Naive thymus-derived CD4-positive, alpha-beta T cell (primary cell): ENCODE results near the gene BORCS6. TPM values are rescaled to one million over a fixed set of nuclear protein-coding genes. Genes with fewer than 3 reads are reported as not detected.

Source experiments
- ATAC-seq: fragments of 150-1000 bp; cut with Tn5 transposase; 2 replicates; pipeline ENCODE4 v1.10.0; 2021; ENCODE audit warnings: mild to moderate bottlenecking, moderate library complexity
- CTCF ChIA-PET: fragments of 350-600 bp; sonication (Branson Sonifier 250); formaldehyde crosslinking; loops from one replicate; lab custom pipeline; 2021; ENCODE audit warnings: antibody characterized with exemption; lab: Charles Lee
- POLR2A ChIA-PET: fragments of 350-600 bp; sonication (Branson Sonifier 250); formaldehyde crosslinking; loops from one replicate; lab custom pipeline; 2021; ENCODE audit warnings: antibody characterized with exemption, inconsistent platforms; lab: Charles Lee
- DNase-seq, 9 donors: peaks; one replicate each; pipeline versions ENCODE4 v3.0.0 to v3.0.0-alpha.2; 2020 to 2022; ENCODE audit warnings: mixed read lengths in 1 of 9
- H3K27ac ChIP-seq: one replicate; pipeline ENCODE4 v1.7.0; 2013; ENCODE audit warnings: mild to moderate bottlenecking, low read depth, low read length, moderate library complexity
- H3K27me3 ChIP-seq, 2 donors: one replicate each; pipeline ENCODE4 v1.7.0; 2013; ENCODE audit warnings: low read length in 2 of 2, mild to moderate bottlenecking in 2 of 2, moderate library complexity in 2 of 2; ENCODE audit not compliant: control insufficient read depth in 2 of 2, insufficient read depth in 2 of 2
- H3K36me3 ChIP-seq, 3 experiments: 1 replicate in 2 of 3; 2 replicates in 1 of 3; pipeline ENCODE4 v1.7.0; 2013; ENCODE audit warnings: low read length in 3 of 3, mild to moderate bottlenecking in 3 of 3, moderate library complexity in 1 of 3; ENCODE audit not compliant: insufficient read depth in 3 of 3, control insufficient read depth in 2 of 3
- H3K4me1 ChIP-seq, 2 donors: one replicate each; pipeline ENCODE4 v1.7.0; 2013; ENCODE audit warnings: low read length in 2 of 2, mild to moderate bottlenecking in 2 of 2, moderate library complexity in 1 of 2; ENCODE audit not compliant: control insufficient read depth in 2 of 2, insufficient read depth in 2 of 2
- H3K4me3 ChIP-seq: 2 replicates; pipeline ENCODE4 v1.7.0; 2013; ENCODE audit warnings: mild to moderate bottlenecking, low read length
- H3K9me3 ChIP-seq, 3 experiments: 1 replicate in 2 of 3; 2 replicates in 1 of 3; pipeline ENCODE4 v1.7.0; 2013; ENCODE audit warnings: low read length in 3 of 3; ENCODE audit not compliant: control insufficient read depth in 2 of 3
- H3K27ac Mint-ChIP-seq, 9 donors: one replicate each; pipeline ENCODE4 v1.8.0; 2020 to 2022; ENCODE audit warnings: mixed read lengths in 9 of 9, mild to moderate bottlenecking in 8 of 9, moderate library complexity in 5 of 9, inconsistent platforms in 2 of 9
- H3K27me3 Mint-ChIP-seq, 5 donors: one replicate each; pipeline ENCODE4 v1.8.0; 2021 to 2022; ENCODE audit warnings: mixed read lengths in 5 of 5, mild to moderate bottlenecking in 1 of 5
- H3K36me3 Mint-ChIP-seq, 5 donors: one replicate each; pipeline ENCODE4 v1.8.0; 2020 to 2022; ENCODE audit warnings: mixed read lengths in 5 of 5, mild to moderate bottlenecking in 3 of 5, inconsistent platforms in 1 of 5
- H3K4me1 Mint-ChIP-seq, 7 donors: one replicate each; pipeline ENCODE4 v1.8.0; 2020 to 2022; ENCODE audit warnings: mixed read lengths in 7 of 7, mild to moderate bottlenecking in 3 of 7, inconsistent platforms in 1 of 7
- H3K4me3 Mint-ChIP-seq, 10 donors: one replicate each; pipeline ENCODE4 v1.8.0; 2020 to 2022; ENCODE audit warnings: mild to moderate bottlenecking in 10 of 10, mixed read lengths in 10 of 10, moderate library complexity in 6 of 10, inconsistent platforms in 2 of 10
- H3K9me3 Mint-ChIP-seq, 11 donors: one replicate each; pipeline ENCODE4 v1.8.0; 2020 to 2022; ENCODE audit warnings: mixed read lengths in 11 of 11, mild to moderate bottlenecking in 4 of 11, inconsistent platforms in 1 of 11, moderate library complexity in 1 of 11
- intact Hi-C, 2 donors: fragments of 100-400 bp; cut with micrococcal nuclease; formaldehyde crosslinking; loops; one replicate each; pipeline ENCODE4 v1.15.1; 2023
- polyA plus RNA-seq, 2 donors: library from polyadenylated mRNA; unstranded; fragments of 300-500 nt; fragmentation: Illumina TruSeq; gene quantifications; one replicate each; pipeline ENCODE4 v1.2.3, GENCODE V29; 2021
- total RNA-seq, 6 experiments: library from RNA in 5 of 6; stranded (reverse) in 5 of 6; gene quantifications; 1 replicate in 5 of 6; 2 replicates in 1 of 6; pipeline ENCODE4 v1.2.3 and lab custom pipeline; 2021 to 2026

The BORCS6 gene
- total and polyA plus RNA-seq, 7 experiments from 2014 or later: 5.4 to 23.7 (median 15.8) TPM

DNA sequence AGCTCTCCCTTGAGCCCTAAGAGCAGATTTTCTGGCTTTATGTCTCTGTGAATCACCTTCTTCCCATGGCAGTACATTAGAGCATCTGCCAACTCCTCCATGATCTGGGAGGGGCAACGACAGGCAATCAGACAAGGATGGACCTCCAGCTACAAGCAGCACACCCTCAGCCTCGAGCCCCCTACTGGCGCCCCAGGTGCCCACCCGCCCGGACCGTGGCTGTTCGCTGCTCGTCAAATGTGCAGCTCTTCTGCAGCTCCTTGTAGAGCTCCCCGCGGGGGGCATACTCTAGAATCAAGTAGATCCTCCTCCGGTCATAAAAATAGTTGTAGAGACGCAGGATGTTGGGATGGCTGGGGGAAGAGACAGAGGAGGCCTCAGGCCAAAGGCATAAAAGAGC lies 16.6 kb upstream of the BORCS6 start:
- Mint-ChIP-seq H3K27me3 (no peaks in the 10 kb centered on the region), H3K27ac (peak overlapping the region in 2 of 9 donors; percentile 33 to 56), H3K36me3 (peaks cover 0 to 30% (median 0%) of the 10 kb centered on the region in 5 donors), H3K4me3 (no peak overlapping the region), H3K4me1 (peaks cover 12 to 38% (median 17%) of the 10 kb centered on the region in 7 donors), H3K9me3 (no peaks in the 10 kb centered on the region)
- no peak for ATAC-seq
- no peak for DNase-seq
- Histone ChIP-seq H3K4me1 (peaks cover 5 to 8% of the 10 kb centered on the region in 2 donors), H3K27me3 (no peaks in the 10 kb centered on the region), H3K27ac (no peak overlapping the region), H3K36me3 (no peaks in the 10 kb centered on the region), H3K9me3 (no peaks in the 10 kb centered on the region), H3K4me3 (no peak overlapping the region)
- intact Hi-C loops: no loop called here
- ChIA-PET CTCF (no interaction called here), POLR2A (interaction anchor here (0.5 to 9.6 kb wide), 7 partner anchors 13 to 870 kb away, joined by 3 to 110 read pairs (median 7); partner anchors contain the start of genes ACAP1 and BORCS6)

DNA sequence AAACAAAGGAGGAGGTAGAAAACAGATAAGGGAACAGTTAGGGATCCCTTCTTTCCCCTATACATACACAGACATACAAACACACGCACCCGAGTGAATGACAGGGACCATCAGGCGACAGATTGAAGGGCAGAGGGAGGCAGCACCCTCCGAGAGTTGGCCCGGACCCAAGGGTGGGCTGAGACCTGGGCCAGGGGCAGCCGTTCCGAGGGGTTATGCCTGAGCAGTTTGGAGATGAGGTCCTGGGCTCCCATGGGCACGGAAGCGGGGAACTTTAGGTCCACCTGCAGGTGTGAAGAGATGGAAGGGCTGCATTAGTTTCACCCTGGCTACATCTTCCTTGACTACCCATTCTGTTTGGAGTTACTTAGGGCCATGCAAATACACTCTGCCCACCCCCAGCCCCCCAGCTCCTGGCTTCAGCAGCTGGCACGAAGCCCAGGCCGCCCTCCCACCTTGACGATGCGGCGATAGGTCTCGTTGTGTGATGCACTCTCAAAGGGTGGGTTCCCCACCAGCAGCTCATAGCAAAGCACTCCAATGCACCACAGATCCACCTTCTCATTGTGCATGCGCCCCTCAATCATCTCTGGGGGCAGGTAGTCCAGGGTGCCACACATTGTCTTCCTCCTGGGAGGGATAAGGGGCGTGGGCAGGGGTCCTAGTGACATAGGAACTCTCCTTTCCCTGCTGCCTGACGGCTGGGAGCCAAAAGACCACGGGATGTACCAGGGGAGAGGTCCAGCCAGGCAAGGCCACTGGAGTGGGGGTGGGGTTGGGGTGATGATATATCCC lies 15.0 kb upstream of the BORCS6 start:
- DNase-seq (no peak), ATAC-seq (no peak)
- Histone ChIP-seq H3K4me1 (peaks cover 0 to 2% of the 10 kb centered on the region in 2 donors), H3K27me3 (no peaks in the 10 kb centered on the region), H3K9me3 (no peaks in the 10 kb centered on the region), H3K4me3 (no peak overlapping the region), H3K27ac (no peak overlapping the region), H3K36me3 (no peaks in the 10 kb centered on the region)
- ChIA-PET CTCF (interaction anchor here (1.5 kb wide), 1 partner anchor 125 kb away, joined by 3 read pairs; no protein-coding TSS in a partner anchor), POLR2A (interaction anchor here (0.6 to 9.6 kb wide), 3 partner anchors 9 to 19 kb away, joined by 3 to 110 read pairs (median 3); no protein-coding TSS in a partner anchor)
- Mint-ChIP-seq H3K27me3 (peaks cover 0 to 2% (median 0%) of the 10 kb centered on the region in 5 donors), H3K36me3 (peaks cover 0 to 29% (median 0%) of the 10 kb centered on the region in 5 donors), H3K4me3 (no peak overlapping the region), H3K27ac (peak overlapping the region in 1 of 9 donors; percentile 38), H3K4me1 (peaks cover 5 to 37% (median 7%) of the 10 kb centered on the region in 7 donors), H3K9me3 (peaks cover 0 to 3% (median 0%) of the 10 kb centered on the region in 11 donors)
- intact Hi-C loops: no loop called here

DNA sequence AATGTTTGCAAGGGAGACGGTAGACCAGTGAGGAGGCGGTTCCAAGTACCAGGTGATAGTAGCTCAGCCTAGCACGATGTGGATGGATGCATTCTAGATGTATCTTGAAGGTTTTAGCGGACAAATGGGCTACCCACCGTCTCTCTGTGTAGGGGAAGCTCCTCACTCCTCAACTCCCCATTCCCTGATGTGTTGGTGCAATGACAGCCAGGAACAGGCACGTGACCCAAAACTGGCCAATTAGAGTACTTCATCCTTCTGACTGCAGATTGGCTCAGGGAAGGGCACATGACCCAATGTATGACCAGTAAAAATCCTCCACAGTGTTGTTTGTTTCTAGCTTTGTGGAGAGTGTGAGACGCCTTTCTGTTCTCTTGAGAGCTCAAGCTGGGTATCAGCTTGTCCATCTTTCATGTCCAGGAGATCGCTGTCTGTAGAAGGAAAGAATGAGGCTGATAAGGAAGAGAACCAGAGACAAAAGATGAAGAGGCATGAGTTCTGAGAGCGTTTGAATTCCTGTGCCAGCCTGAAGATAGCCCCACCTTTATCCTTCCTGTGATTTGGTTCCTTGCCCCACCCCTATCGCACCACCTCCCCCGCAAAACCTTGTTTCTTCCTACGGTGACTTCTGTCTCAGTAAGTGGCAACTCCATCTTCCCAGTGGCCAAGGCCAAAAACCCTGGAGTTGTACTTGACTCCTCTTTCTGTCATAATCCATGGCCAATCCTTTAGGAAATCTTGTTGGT lies 2.3 kb upstream of the BORCS6 start:
- no peaks in the 10 kb centered on the region for H3K27me3 Mint-ChIP-seq
- Histone ChIP-seq H3K4me3 (no peak overlapping the region), H3K27me3 (no peaks in the 10 kb centered on the region), H3K27ac (peak overlapping the region; percentile 49), H3K4me1 (peaks cover 31 to 38% of the 10 kb centered on the region in 2 donors), H3K9me3 (no peaks in the 10 kb centered on the region), H3K36me3 (peaks cover 0 to 3% (median 0%) of the 10 kb centered on the region in 3 experiments)
- H3K9me3 Mint-ChIP-seq: peaks cover 0 to 2% (median 0%) of the 10 kb centered on the region in 11 donors
- DNase-seq (peak in 8 of 9 donors; percentile 48 to 73 (median 66)), ATAC-seq (peak; percentile 41)
- intact Hi-C loops: loop anchor here in 1 of 2 donors (1.0 to 5.0 kb wide), 4 partner anchors 8 to 505 kb away; partner anchors contain the start of genes AURKB, TP53 and WRAP53
- ChIA-PET POLR2A (interaction anchor here (0.8 to 25.9 kb wide), 8 partner anchors 16 to 103 kb away, joined by 3 to 820 read pairs (median 56); partner anchors contain the start of genes AURKB, CTC1, PER1 and PFAS), CTCF (interaction anchor here (0.5 to 1.8 kb wide), 4 partner anchors 29 to 190 kb away, joined by 3 to 7 read pairs (median 3); no protein-coding TSS in a partner anchor)
- H3K27ac Mint-ChIP-seq: no peak overlapping the region
- no peaks in the 10 kb centered on the region for H3K36me3 Mint-ChIP-seq
- peaks cover 9 to 19% (median 13%) of the 10 kb centered on the region in 7 donors for H3K4me1 Mint-ChIP-seq
- no peak overlapping the region for H3K4me3 Mint-ChIP-seq

DNA sequence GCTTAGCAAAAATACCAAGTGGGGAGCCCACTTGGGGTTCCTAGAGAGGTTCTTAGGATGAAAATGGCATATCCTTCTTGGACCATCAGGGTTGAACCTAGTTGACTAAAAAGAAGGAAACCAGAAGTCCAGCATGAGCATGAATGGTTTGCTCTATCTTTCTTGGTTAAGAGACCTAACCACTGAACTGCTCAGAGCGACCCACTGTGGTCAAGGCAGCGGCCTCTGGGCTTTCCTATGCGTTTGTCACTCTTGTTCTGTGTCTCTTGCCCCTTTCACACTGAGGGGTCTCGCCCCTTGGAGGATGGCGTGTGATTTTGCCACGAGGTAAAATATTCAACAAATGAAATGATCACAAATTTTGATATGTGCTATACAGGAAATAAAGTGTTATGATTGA lies 526 bp upstream of the BORCS6 start:
- Mint-ChIP-seq H3K27me3 (no peaks in the 10 kb centered on the region), H3K36me3 (no peaks in the 10 kb centered on the region), H3K27ac (peak overlapping the region in 7 of 9 donors; percentile 46 to 94 (median 85)), H3K9me3 (peaks cover 0 to 2% (median 0%) of the 10 kb centered on the region in 11 donors), H3K4me1 (peaks cover 7 to 13% (median 13%) of the 10 kb centered on the region in 7 donors), H3K4me3 (peak overlapping the region in 2 of 10 donors; percentile 8 to 27)
- intact Hi-C loops: loop anchor here (1.0 to 5.0 kb wide), 4 partner anchors 10 to 618 kb away; partner anchors contain the start of genes RANGRF (in 1 of the 2), TP53 (in 1 of the 2) and WRAP53 (in 1 of the 2)
- H3K9me3 ChIP-seq: no peaks in the 10 kb centered on the region
- DNase-seq: no peak
- CTCF ChIA-PET: interaction anchor here (0.7 to 6.8 kb wide), 3 partner anchors 32 to 111 kb away, joined by 3 to 33 read pairs (median 29); partner anchors contain the start of gene ALOXE3
- H3K4me3 ChIP-seq: peak overlapping the region; percentile 91
- no peaks in the 10 kb centered on the region for H3K27me3 ChIP-seq
- ATAC-seq: no peak
- H3K27ac ChIP-seq: no peak overlapping the region
- H3K36me3 ChIP-seq: peaks cover 0 to 11% (median 0%) of the 10 kb centered on the region in 3 experiments
- peaks cover 33 to 38% of the 10 kb centered on the region in 2 donors for H3K4me1 ChIP-seq
- POLR2A ChIA-PET: interaction anchor here (0.6 to 25.9 kb wide), 12 partner anchors 10 to 105 kb away, joined by 3 to 820 read pairs (median 59); partner anchors contain the start of genes ALOXE3, AURKB, CTC1 and HES7

DNA sequence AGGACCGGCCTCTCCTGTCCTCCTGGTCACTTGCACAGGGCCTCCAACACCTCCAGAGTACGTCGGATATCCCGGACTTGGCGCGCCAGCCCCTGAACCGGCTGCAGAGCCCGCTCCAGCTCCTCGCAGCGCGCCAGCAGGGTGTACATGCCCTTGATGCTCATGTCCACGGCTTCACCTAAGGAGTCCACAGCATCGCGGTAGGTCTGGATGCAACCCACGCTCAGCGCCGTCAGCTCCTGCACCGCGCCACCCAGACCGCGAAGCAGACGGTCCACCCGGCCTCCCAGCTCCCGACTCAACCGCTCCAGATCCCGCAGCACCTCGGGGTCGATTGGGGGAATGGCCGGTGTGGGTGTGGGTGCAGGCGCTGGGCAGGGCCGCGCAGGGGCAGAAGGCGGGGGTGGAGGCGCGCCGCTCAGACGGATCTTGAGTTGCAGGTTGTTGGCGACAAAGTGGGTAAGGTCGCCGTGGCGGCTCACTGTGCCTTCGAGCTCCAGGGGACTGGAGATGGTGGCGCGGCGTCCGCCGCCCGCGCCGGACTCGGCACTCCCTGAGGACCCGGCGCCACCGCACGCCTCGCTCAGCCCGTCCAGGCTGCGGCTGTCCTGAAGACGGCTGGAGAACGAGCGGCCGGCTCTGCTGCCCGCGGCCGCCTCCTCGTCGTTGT lies 804 bp downstream of the BORCS6 start:
- DNase-seq: peak in 8 of 9 donors; percentile 21 to 49 (median 38)
- intact Hi-C loops: loop anchor here in 1 of 2 donors (1.0 kb wide), 1 partner anchor 99 kb away; the partner anchor contains the start of gene RANGRF
- H3K27ac Mint-ChIP-seq: peak overlapping the region in 3 of 9 donors; percentile 81 to 94 (median 94)
- peak overlapping the region; percentile 87 for H3K27ac ChIP-seq
- H3K9me3 Mint-ChIP-seq: peaks cover 0 to 4% (median 0%) of the 10 kb centered on the region in 11 donors
- peaks cover 10 to 17% (median 13%) of the 10 kb centered on the region in 7 donors for H3K4me1 Mint-ChIP-seq
- no peaks in the 10 kb centered on the region for H3K9me3 ChIP-seq
- H3K27me3 Mint-ChIP-seq: no peaks in the 10 kb centered on the region
- POLR2A ChIA-PET: interaction anchor here (0.5 to 25.9 kb wide), 15 partner anchors 11 to 106 kb away, joined by 3 to 820 read pairs (median 30); partner anchors contain the start of genes ALOXE3, AURKB, CTC1 and HES7
- no peaks in the 10 kb centered on the region for H3K27me3 ChIP-seq
- H3K4me1 ChIP-seq: peaks cover 33 to 38% of the 10 kb centered on the region in 2 donors
- no peak overlapping the region for H3K4me3 Mint-ChIP-seq
- CTCF ChIA-PET: interaction anchor here (0.9 to 6.8 kb wide), 8 partner anchors 9 to 70 kb away, joined by 3 to 33 read pairs (median 6); partner anchors contain the start of genes ALOXE3 and CTC1
- no peak for ATAC-seq
- peaks cover 0 to 11% (median 0%) of the 10 kb centered on the region in 3 experiments for H3K36me3 ChIP-seq
- no peaks in the 10 kb centered on the region for H3K36me3 Mint-ChIP-seq
- H3K4me3 ChIP-seq: peak overlapping the region; percentile 91
